Inferior parietal cortex (tissue), 1 donor: ENCODE measurements around the gene MRGPRE.
"Not testable (repeated sequence)": the region's sequence is repeated elsewhere in the genome, so short reads cannot be mapped to it uniquely, and the experiment has no call there.

Experiments
- DNase-seq: peaks from one replicate; pipeline ENCODE4 v3.0.0-alpha.2; 2016; ENCODE audit errors: extremely low spot score

MRGPRE gene

GRCh38 chr11:3231851-3232744 lies at the start of gene MRGPRE:
TSS of gene MRGPRE (minus strand) at chr11:3232417. CDS start at chr11:3228799, 3,618 bp downstream.
- no peak for DNase-seq

- DNase-seq = not testable (repeated sequence)
Measured at GRCh38 chr11:3281146-3281545, 48.9 kb upstream of the MRGPRE start.

- DNase-seq = not testable (repeated sequence)
Measured at GRCh38 chr11:3280662-3281061, 48.4 kb upstream of the MRGPRE start.

- DNase-seq = not testable (repeated sequence)
Measured at GRCh38 chr11:3278922-3279321, 46.7 kb upstream of the MRGPRE start.

GRCh38 chr11:3273629-3274028 lies 41.4 kb upstream of the MRGPRE start:
- not testable (repeated sequence) for DNase-seq

- DNase-seq = not testable (repeated sequence)
Measured at GRCh38 chr11:3262548-3262947, 30.3 kb upstream of the MRGPRE start.

GRCh38 chr11:3261831-3262230 lies 29.6 kb upstream of the MRGPRE start:
- not testable (repeated sequence) for DNase-seq

GRCh38 chr11:3257509-3257908 lies 25.3 kb upstream of the MRGPRE start:
- DNase-seq = not testable (repeated sequence)

- not testable (repeated sequence) for DNase-seq
Measured at GRCh38 chr11:3255241-3255640, 23.0 kb upstream of the MRGPRE start.

- DNase-seq = not testable (repeated sequence)
Measured at GRCh38 chr11:3254773-3255172, 22.6 kb upstream of the MRGPRE start.

- DNase-seq = no peak
Measured at GRCh38 chr11:3245071-3245470, 12.9 kb upstream of the MRGPRE start.

- DNase-seq = no peak
Measured at GRCh38 chr11:3243880-3244279, 11.7 kb upstream of the MRGPRE start.

- no peak for DNase-seq
Measured at GRCh38 chr11:3237119-3237518, 4.9 kb upstream of the MRGPRE start.

- no peak for DNase-seq
Measured at GRCh38 chr11:3234846-3235245, 2.6 kb upstream of the MRGPRE start.

- DNase-seq = no peak
Measured at GRCh38 chr11:3232956-3233355, 739 bp upstream of the MRGPRE start.

GRCh38 chr11:3231550-3231850 lies 717 bp downstream of the MRGPRE start:
- DNase-seq = no peak

- no peak for DNase-seq
Measured at GRCh38 chr11:3230636-3231549, 1.3 kb downstream of the MRGPRE start.

- DNase-seq = no peak
Measured at GRCh38 chr11:3229673-3230630, 2.3 kb downstream of the MRGPRE start.

GRCh38 chr11:3228445-3228829 lies 3.8 kb downstream of the MRGPRE start:
- DNase-seq = no peak

- DNase-seq = no peak
Measured at GRCh38 chr11:3227568-3228444, 4.4 kb downstream of the MRGPRE start.
